Measurements from ENCODE around the gene DNAH14.

- TF ChIP-seq CTCF (IDR thresholded peaks at IDR 0.05) (no peak), ZFX (IDR thresholded peaks at IDR 0.05; ENCODE audit: borderline replicate concordance) (no peak)
Observed at GRCh38 chr1:225348400-225348799, 418.9 kb downstream of the DNAH14 start.

Measured in 22Rv1 (cell line).